GM12801 (cell line): ENCODE data around the gene PRKG1.

Source experiments
- CTCF ChIP-seq: IDR thresholded peaks from one replicate; pipeline ENCODE4 v1.5.1; 2011; ENCODE audit warnings: control low read depth; ENCODE audit not compliant: insufficient read length; ENCODE audit errors: extremely low read depth

Gene PRKG1

DNA sequence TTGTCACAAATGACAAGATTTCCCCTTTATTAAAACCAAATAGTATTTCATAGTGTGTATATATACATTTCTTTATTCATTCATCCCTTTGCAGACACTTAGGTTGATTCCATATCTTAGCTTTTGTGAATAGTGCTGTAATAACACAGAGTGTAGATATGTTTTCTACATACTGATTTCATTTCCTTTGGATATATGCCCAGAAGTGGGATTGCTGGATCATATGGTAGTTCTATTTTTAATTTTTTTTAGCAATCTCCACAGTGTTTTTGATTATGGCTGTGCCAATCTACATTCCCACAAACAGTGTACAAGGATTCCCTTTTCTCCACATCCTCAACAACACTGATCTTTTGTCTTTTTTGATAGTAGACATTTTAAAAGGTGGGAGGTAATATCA lies 578.7 kb downstream of the PRKG1 start:
- no peak for TF ChIP-seq CTCF

DNA sequence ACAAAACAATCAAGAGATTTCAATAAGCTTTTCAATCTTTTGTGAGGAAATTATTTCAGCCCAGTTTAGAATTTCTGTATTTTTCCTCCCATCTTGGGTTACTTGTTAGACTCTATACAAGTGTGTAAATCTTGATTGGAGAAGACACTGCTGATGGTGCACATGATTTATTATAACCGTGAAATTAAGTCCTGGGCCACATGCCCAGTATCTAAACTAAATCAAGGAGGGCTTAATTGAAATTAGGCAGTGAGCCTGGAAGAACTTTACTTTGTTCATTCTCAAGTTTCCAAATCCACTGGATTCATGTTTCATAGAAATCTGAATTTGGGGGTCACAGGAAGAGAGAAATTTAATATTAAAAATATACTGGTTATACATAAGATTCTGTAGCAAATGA lies 580.6 kb downstream of the PRKG1 start:
- no peak for TF ChIP-seq CTCF

DNA sequence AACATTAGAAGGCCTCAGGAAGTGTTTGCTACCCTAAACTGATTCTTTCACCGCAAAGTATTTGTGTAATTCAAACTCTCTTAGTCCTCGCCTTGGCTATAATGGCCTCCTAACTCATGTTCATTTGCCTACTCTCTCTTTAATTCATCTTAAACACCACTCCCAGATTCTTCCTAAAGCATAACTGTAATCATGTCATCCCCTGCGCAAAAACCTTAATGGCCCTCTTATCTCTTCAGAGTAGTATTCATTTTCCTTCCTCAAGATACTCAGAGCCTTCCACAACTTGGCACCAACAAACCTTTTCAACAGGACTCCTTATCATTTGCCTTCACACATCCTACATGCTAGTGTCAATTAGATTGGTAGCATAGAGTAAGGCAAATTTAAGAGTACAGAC lies 582.2 kb downstream of the PRKG1 start:
- no peak for TF ChIP-seq CTCF

DNA sequence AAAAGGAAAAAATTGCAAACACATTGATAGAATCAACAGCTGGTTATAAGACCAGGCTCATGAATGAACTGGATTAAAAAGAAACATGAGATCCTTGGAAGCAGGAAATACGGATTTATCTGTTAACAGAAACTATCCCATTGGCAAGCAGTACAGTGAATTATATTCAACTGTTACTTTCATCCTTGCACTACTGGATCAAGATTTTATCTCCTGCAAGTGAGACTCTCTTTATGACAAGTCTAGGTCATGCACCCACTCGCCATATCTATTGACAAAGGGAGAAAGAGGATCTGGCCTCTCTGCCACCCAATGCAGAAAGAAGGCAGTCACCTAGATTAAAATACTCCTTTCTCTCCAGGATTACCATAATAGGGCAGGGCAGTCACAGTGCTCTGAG lies 583.7 kb downstream of the PRKG1 start:
- no peak for TF ChIP-seq CTCF

- TF ChIP-seq CTCF, result no peak
Observed at GRCh38 chr10:51659344-51659743, 585.1 kb downstream of the PRKG1 start.

DNA sequence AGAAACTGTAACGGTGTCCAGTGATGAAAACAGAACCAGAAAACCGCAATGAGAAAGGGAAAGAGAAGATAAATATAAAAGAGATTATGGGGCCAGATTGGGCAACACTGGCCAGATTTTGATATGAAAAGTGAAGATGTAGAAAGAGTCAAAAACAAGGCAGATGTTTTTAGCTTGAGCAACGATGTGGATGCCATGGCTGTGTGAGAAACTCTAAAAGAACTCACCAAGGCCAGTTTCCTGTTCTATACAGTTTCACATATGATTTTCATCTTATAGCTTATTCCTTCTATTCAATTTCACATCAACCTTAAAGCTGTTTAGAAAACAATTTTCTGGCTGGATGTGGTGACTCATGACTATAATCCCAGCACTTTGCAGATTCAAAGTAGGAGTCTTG lies 588.8 kb downstream of the PRKG1 start:
- no peak for TF ChIP-seq CTCF

- no peak for TF ChIP-seq CTCF
Observed at GRCh38 chr10:51666456-51666855, 592.2 kb downstream of the PRKG1 start.
